Hematopoietic multipotent progenitor cell treated with erythropoietin and hydrocortisone succinate and interleukin-3 and kit ligand, for 4 days (in vitro differentiated cells): Measurements from ENCODE around the gene HADHA.

ENCODE experiments used
- DNase-seq: peaks from one replicate; pipeline ENCODE4 v3.0.0-alpha.2; 2015

Gene HADHA

DNA sequence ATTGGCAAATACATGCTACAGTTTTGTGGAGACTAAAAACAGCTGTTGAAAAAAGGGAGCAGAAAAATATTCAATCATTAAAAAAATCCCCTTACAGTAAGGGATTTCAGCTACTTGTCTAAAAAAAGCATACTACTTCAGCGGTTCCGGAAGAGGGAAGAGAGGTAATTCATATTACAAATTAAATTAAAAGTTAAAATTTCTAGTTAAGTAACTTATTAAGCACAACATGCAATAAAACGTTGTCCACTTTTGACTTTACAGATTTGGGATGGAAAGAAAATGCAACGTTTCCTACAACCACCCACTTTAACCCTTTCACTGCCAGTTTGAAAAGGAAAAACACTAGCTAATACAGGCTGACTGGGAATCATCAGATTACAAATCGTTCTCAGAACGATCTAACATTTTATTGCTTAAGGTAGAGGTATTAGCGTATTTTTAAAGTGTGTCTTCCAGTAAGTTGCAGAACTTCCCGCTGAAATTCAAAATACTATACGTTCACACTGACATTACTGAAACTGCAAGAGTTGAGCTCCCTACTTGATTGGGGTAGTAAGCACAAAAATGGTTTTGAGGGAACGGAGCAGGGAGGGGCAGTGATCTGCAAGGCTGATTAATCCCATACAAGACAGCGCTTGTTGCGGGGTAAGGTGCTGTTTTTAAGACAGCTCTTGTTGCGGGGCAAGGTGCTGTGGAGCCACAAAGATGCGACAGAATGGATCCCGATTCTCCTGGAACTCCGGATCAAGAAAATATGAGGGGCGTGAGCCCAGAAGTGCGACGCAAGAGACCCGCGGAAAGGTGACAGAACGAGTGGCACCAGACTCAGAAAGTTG is 743 bp downstream of the HADHA start:
- peak; percentile 69 for DNase-seq

DNA sequence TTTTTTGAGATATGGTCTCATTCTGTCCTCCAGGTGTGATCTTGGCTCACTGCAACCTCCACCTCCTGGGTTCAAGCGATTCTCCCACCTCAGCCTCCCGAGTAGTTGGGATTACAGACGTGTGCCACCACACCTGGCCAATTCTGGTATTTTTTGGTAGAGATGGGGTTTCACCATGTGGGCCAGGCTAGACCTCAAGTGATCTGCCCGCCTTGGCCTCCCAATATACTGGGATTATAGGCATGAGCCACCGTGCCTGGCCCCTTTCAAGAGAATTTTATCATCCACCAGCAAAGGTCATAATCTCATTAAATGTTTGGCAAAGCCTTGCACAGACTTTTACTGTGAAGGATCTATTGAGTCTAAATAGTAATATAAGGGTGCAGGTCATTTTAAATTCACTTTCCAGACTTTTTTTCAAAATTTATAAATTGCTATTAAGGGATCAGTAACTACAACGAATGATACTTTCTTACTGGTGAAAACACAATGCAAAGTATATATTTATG is 2.5 kb downstream of the HADHA start:
- peak; percentile 8 for DNase-seq

DNA sequence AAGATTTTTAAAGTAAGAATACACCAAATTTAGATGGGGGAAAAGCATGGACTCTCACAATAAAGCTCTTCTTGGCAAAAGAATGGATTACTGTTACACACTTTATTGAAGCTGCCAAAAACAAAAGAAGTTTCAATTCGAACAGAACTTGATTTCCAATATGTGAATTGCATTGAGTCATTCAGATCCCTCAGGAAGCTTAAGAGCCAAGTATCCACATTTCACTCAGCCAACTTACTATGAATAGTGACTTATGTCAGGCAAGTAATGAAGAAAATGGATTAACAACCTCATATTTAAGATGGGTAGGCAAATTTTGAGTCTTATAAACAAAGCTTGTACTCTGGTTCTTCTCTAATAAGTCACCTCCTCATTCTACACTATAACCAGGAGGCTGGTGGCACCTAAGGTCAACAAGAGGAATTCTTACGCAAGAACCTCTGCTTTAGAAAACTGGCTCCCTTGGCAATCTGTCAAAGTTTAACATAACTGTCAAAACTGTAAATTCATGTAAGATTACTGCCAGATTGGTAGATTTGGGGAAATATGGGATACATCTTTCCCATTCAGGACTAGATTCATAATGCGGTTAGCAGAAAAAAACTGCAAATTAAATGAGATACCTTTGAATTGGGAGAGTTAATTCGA is 6.0 kb downstream of the HADHA start:
- DNase-seq: peak; percentile 63

DNA sequence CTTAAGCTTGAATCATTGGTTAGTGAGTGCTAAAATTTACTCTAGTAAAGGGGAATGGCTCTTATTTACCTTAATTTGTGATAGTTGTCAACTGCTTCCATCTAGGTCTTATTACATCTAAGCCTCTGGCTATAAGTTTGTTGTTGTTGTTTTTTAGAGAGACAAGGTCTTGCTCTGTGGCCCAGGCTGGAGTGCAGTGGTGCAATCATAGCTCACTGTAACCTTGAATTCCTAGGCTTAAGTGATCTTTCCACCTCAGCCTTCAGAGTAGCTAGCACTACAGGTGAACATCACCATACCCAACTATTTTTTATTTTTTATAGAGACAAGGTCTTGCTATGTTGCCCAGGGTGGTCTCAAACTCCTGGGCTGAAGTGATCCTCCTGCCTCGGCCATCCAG is 6.6 kb downstream of the HADHA start:
- DNase-seq: no peak

DNA sequence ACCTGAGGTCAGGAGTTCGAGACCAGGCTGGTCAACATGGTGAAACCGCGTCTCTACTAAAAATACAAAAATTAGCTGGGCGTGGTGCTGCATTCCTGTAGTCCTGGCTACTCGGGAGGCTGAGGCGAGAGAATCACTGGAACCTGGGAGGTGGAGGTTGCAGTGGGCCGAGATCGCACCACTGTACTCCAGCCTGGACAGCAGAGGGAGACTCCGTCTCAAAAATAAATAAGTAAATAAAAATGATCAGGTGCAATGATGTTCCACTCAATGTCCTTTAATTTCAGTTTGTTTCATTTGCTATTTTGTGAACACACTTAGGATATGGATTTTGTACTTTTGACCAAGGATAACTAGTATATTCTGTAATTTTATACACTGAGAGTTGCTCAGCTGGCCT is 9.3 kb downstream of the HADHA start:
- DNase-seq: peak; percentile 35

DNA sequence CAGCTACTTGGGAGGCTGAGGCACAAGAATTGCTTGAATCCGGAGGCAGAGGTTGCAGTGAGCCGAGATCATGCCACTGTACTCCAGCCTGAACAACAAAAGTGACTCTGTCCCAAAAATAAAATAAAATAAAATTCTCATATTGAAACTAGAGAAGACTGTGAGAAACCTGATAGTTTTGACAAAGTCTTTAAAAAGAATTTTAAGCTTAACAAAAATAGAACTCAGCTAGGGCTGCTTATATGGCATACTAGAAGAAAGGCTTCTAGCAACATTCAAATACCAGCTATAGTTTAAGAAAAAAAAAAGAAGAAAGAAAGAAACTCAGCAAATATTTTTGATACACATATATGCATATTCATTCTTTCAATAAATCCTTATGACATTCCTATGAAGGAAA is 13.6 kb downstream of the HADHA start:
- DNase-seq: no peak

DNA sequence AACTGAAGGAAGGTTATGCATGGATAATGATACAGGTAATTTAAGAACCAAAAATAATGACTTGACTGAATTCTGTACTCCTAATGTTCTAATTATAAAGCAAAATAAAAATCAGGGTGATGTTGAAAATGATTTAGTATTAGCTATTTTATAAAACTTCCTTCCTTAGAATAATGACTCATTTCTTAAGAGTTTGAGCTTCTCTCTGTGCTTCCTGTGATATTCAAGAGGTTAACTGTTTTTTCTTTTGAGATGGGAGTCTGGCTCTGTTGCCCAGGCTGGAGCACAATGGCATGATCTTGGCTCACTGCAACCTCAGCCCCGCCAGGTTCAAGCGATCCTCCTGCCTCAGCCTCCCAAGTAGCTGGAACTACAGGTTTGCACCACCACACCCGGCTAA is 14.8 kb downstream of the HADHA start:
- no peak for DNase-seq

DNA sequence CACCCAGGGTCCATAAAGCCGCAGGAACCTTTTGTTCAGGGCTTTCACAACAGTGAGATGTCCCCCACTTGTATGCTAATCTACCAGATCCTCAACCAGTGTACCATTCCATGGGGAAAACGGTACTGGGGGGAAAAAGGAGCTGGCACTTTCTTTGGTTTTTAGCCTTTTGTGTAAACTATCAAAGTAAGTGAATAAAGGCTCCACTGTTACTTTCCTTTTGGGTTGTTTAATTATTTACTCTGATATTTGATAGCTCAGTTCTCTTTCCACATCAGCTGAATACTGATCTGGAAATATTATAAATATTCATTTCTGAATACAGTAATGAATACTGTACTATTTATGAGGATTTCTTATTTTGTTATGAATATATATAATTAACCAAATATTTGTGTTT is 20.3 kb downstream of the HADHA start:
- no peak for DNase-seq

DNA sequence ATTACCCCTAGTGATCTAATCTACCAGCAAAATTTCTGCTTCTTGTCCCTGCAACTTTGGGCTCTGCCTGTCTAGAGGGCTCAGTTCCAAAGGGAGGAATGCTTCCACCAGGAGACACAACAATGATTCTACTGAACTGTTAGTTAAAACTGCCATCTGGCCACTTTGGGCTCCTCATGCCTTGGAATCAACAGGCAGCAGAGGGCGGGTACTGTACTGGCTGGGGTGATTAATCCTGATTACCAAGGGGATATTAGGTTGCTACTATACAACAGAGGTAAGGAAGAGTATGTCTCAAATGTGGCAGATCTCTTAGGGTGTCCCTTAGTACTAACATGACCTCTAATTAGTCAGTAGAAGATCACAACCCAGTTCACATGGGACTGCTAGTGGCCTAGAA is 21.4 kb downstream of the HADHA start:
- no peak for DNase-seq

DNA sequence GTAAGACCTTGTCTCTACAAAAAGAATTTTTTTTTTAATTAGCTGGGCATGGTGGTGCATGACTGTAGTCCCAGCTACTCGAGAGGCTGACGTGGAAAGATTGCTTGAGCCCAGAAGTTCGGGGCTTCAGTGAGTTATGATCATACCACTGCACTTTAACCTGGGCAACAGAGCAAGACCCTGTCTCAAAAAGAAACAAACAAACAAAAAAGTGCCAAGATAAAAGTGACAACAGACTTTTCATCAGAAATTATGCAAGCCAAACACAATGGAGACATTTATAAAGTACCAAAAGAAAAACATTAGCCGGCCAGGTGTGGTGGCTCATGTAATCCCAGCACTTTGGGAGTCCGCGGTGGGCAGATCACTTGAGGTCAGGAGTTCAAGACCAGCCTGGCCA is 26.7 kb downstream of the HADHA start:
- DNase-seq: no peak

DNA sequence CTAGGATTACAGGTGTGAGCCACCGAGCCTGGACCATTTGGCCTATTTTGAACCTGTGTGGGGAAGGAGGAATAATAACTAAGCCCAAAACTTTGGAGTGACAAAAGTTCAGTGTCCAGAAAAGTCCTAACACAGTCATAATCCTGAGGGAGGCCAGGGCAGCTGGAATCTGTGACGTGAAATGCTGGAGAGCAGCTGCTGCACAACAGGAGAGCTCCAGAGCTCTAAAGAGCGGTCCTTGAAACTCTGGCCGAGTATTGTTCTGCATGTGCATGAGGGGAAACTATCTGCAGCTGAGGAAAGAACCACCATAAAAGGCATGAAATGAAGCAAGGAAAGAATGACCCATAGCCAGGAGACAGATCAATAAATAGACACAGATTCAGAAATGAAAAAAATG is 27.8 kb downstream of the HADHA start:
- DNase-seq: no peak

DNA sequence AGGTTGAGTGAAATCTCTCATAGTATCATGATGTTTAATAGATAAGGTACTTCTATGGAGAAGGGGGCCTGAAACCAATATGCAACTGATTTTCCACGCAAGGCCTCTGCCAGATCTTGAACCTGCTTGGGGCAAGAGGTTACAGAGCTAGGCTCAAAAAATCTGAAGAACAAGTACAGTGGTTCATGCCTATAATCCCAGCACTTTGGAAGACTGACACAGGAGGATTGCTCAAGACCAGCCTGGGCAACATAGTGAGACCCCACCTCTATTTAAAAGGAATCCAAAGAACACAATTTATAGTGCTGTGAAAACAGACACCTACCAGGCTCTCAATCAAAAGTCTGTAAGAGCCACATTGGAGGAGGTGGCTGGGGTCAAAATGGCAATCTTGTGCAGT is 28.6 kb downstream of the HADHA start:
- DNase-seq: no peak

DNA sequence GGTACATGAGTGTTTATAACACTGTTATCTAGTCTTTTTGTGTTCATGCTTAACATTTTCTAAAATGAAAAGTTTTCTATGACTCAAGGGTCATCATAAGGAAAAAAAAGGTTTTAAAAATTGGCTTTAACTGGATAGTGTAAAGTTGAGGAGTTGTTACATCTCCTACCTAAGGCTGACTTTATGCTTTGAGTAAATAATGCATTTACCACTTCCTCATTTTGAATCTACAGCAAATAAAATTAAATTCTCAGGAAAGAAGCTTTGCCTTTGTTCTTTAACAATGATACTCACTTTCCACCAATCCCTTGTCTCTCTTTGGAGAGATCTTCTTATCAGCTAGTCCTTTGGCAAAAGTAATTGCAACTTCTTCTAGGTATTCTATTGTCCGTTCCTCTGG is 29.7 kb downstream of the HADHA start:
- DNase-seq: no peak

DNA sequence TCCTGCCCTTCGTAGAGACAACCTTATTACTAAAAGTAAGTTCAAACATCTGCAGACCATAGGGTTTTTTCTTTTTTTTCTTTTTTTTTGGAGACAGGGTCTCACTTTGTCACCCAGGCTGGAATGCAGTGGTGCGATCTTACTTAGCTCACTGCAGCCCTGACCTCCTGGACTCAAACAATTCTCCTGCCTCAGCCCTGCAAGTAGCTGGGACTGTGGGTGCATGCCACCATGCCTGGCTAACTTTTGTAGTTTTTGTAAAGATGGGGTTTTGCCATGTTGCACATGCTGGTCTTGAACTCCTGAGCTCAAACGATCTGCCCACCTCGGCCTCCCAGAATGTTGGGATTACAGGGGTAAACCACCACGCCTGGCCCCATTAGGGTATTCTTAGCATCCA is 32.4 kb downstream of the HADHA start:
- DNase-seq: no peak

DNA sequence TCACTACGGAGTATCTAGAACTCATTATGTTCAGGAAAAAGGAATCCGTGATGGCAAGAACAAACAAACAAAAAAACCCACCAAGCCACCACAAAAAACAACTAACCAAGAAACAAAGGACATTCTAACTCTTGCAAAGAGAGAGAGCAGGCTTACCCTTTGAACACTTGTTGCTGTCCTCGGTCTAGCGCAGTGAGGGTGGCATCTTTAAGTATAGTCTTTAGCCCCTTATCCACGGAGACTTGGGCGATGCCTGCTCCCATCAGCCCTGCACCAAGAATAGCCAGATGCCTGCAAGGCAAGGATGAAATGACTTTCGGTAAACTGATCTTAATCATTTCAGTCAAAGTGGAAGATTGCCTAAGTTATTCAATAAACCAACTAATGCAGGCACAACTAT is 40.5 kb downstream of the HADHA start:
- no peak for DNase-seq

DNA sequence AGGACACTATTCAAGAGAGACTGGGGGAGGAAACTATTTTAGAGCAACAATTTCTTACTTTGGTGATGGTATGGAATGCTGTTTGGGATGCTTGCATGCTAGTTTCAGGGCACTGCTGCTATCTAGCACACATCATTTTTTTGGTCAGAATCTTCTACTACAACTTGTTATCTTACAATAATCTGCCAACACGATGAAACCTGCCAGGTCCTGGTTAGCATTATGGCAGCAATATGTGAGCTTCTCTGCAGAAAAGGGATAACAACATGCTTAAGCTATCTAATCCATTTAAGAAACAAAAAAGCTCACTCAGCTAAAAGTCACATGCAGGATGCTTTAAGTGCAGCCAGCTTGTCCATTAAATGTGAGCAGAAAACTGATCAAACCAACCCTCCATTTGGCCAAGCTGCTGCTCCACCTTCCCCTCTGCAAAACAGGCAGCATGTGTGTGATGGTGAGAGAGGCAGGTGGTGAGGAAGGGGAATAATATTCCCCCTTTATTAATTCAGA is 41.4 kb downstream of the HADHA start:
- DNase-seq: no peak

DNA sequence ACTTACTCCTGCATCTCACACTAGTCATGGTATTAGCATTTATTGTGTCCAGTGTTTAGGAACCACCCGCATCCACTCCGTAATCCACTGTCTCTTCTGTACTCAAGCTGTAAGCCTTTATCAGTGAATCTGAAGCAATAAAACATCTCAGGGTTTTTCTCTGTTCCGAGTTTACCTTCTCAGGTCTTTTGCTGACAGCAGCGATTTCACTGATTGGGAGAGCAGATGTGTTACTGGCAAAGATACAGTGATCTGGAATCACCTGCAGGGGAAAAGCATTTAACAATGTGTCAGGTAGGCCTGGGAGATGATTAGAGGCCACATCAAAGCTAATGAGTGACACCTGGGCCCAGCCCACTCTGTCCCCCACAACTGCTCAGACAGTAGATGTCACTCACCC is 46.9 kb downstream of the HADHA start:
- DNase-seq: no peak

DNA sequence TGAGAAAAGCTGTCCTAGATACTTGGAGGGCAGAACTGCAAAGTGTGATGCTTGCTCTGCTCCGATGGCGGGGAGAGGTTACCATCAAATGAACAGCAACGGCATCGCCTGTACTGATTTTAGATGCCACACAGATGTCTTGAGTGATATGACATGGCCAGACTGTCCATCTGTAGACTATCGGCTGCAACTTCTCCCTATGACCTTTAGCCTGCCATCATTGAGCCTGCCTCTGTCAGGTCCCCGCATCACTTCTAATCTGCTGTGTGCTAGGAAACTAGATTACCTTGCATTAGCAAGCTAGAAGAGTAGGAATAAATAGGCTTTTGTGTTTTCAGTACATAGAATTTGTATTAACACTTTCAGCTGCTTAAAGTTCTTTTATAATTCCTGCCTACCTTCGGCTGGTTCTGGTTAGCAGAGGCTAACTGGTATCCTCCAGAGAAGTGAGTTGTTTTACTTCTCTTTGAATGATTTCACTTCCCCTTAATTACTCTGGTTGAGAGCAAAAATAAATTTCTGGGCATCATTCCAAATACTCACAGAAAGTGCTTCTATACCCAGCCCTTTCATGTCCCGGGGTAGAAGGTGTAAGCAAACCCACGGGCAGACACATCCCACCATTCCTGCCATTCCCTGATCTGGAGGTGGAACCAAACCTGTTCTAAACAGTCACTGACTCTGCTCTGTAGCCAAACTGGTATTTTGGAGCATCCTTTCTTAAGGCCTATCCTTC is 47.6 kb downstream of the HADHA start:
- DNase-seq: peak; percentile 52

DNA sequence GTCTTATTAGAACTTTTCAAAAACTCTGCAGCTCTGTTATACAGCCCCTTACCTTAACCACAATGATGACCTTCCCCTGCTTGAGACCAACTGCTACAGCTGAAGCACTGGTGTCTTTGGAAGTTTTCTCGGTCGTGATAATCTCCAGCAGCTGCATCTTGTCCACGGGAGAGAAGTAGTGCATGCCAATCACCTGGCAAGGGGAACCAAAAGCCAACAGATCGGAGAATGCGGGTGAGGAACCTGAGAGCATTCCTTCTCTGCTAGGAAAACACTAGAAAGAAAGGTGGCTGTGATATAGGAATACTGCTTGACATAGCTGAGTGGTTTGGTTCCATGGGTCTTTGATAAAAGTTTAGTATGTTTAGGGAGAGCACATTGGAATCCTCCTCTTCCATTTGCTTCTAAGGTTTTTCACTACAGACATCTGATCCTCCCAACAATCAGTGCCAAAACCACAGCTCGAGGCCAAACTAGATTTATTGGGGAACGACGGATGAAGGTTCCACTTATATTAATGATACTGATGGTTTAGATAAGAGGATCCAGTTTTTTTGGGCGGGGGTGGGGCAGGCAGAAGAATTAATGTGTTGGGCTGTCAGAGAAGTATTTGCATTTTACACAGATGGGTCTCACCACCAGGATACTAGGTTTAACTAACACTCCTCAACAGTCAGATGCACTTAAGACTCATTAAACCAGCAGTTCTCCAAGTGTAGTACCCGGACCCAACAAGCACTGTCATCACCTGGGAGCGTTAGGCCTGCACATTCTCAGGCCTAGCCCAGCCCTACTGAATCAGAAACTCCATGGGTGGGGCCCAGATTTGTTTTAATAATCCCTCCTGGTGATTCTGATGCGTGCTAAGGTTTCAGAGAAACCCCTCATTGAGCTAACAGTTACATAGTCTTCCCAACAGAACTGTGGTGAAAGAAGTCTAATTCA is 49.1 kb downstream of the HADHA start:
- no peak for DNase-seq

DNA sequence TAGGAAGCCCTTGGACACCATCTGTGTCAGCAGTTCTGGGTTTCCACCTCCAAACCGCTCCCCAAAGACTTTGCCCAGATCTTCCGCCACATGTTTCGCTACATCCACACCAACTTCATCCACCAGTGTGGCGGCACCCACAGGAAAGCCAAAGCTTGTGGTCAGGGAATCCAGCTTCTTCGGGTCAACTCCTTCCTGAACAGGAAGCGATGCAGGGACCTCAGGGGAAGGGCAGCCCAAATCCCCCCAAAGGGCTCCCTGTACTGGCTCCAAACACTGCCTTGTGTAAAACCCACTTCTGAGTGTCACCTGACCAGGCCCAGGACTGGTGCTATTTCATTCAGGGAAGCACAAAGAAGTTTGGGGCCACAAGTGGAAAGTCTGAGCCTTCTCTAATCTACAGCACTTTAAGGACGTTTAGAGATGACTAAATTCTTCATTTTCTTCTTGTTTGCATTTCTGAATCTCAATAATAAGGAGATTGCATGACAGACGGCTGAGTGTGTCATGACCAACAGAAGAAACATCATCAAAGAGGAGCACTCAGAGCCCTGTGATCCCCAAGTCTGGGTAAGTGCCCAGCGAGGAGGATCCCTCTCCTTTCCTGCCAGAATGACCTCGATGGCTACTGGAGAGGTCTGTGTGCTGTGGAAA is 50.7 kb downstream of the HADHA start:
- DNase-seq: no peak

DNA sequence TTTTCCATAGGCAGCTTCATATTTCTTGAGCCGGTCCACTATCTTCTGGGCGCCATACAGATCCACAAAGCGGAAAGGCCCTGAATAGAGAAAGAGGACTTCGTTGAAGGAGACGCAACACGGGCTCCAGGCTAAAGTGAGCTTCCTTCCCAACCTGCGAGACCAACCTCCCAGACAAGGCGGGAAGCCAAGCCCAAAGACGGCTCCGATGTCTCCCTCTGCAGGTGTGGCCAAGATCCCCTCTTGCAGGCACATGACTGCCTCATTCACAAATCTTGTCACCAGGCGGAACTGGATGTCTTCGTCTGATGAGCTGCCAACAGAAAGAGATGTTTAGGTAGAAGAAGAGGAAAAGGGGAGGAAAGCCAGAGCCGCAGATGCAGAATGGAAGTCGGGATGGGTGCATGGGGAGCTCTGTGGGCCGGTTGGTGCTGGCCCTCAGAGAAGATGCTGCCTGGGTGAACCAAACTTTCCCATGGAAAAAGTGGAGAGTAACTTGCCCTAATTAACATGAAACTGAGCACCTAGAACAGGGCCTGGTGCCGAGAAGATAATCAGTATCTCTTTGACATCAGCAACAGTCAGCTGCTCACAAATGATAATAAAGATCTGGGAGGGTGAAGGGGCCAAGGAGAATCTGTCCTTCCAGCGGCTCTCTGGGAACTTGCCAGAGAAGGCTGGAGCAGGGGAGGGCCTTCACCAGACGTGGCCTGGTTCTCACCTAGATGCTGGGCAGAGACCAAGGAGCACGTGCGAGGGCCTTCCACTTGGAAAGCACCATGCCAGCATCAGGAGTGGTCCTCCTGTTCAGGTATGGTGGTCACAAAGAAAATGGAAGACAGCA is 52.9 kb downstream of the HADHA start:
- no peak for DNase-seq
